Neural crest cell (in vitro differentiated cells): Measurements from ENCODE around the gene STAU1. TPM values are rescaled to one million over a fixed set of nuclear protein-coding genes. Genes with fewer than 3 reads are reported as not detected.
A peak's percentile ranks its signal among the peaks of the same experiment; 100 is the strongest.
"Not testable (repeated sequence)": the region's sequence is repeated elsewhere in the genome, so short reads cannot be mapped to it uniquely, and the experiment has no call there.

ENCODE experiments used
- DNase-seq: peaks from one replicate; pipeline ENCODE4 v3.0.0; 2021; ENCODE audit warnings: low read depth, mixed read lengths, low spot score
- H3K27ac Mint-ChIP-seq: one replicate; pipeline ENCODE4 v1.8.0; 2021; ENCODE audit warnings: mild to moderate bottlenecking, mixed read lengths; ENCODE audit not compliant: unreplicated experiment
- H3K27me3 Mint-ChIP-seq: 2 replicates; pipeline ENCODE4 v1.8.0; 2021; ENCODE audit warnings: low read depth, mild to moderate bottlenecking, mixed read lengths
- H3K36me3 Mint-ChIP-seq: 2 replicates; pipeline ENCODE4 v1.8.0; 2021; ENCODE audit warnings: low read depth, mild to moderate bottlenecking, mixed read lengths
- H3K4me1 Mint-ChIP-seq: 2 replicates; pipeline ENCODE4 v1.8.0; 2021; ENCODE audit warnings: mixed read lengths
- H3K4me3 Mint-ChIP-seq: one replicate; pipeline ENCODE4 v1.8.0; 2021; ENCODE audit warnings: mild to moderate bottlenecking, mixed read lengths
- H3K9me3 Mint-ChIP-seq: 2 replicates; pipeline ENCODE4 v1.8.0; 2021; ENCODE audit warnings: mixed read lengths
- total RNA-seq: library from RNA; stranded (reverse); gene quantifications from 2 replicates; pipeline ENCODE4 v1.2.1, GENCODE V29; 2021
- TF ChIP-seq, protein P1 (sequence below): fragments of 200-600 bp; sonication (generic); conservative IDR thresholded peaks from 2 replicates; pipeline ENCODE4 v1.5.0; 2021; ENCODE audit warnings: antibody characterized with exemption, mild to moderate bottlenecking

Gene STAU1
- total RNA-seq, 1 donor from 2014 or later, result 102 TPM

DNA sequence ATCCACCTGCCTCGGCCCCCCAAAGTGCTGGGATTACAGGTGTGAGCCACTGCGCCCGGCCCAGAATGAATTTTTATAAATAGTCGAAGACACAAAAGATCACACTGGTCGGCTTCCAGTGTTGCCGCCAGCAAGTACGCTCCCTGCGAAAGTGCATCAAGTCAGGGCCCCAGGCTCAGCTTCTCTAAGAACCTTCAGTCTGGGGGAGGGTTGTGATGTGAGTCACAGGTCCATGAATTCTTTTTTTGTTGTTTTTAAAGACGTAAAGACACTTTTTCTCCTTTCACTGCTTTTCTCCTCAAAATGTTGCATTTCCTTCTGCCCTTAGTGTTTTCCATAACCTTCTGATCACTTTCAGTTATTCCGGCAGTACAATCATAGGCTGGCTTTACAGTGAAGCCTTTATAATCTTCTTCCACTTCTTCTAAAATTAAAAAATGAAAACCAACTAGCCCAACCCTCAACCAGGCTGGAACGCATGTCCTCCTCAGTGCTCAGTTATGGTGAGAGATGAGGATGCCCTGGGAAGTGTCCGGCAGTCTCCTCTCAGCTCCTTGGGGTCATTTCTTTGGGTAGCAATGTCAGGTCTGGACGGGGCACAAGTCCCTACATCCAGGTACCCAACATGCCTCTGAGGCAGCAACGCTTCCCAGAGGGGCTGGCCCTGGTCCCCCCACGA is 75.4 kb downstream of the STAU1 start:
- peaks cover 4% of the 10 kb centered on the region for H3K27me3 Mint-ChIP-seq
- H3K36me3 Mint-ChIP-seq, result peaks cover 43% of the 10 kb centered on the region
- H3K27ac Mint-ChIP-seq, result no peak overlapping the region
- TF ChIP-seq, protein P1, sequence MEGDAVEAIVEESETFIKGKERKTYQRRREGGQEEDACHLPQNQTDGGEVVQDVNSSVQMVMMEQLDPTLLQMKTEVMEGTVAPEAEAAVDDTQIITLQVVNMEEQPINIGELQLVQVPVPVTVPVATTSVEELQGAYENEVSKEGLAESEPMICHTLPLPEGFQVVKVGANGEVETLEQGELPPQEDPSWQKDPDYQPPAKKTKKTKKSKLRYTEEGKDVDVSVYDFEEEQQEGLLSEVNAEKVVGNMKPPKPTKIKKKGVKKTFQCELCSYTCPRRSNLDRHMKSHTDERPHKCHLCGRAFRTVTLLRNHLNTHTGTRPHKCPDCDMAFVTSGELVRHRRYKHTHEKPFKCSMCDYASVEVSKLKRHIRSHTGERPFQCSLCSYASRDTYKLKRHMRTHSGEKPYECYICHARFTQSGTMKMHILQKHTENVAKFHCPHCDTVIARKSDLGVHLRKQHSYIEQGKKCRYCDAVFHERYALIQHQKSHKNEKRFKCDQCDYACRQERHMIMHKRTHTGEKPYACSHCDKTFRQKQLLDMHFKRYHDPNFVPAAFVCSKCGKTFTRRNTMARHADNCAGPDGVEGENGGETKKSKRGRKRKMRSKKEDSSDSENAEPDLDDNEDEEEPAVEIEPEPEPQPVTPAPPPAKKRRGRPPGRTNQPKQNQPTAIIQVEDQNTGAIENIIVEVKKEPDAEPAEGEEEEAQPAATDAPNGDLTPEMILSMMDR, result no peak
- no peak for DNase-seq
- H3K4me3 Mint-ChIP-seq, result peak overlapping the region; percentile 0
- H3K4me1 Mint-ChIP-seq, result no peaks in the 10 kb centered on the region
- peaks cover 3% of the 10 kb centered on the region for H3K9me3 Mint-ChIP-seq

DNA sequence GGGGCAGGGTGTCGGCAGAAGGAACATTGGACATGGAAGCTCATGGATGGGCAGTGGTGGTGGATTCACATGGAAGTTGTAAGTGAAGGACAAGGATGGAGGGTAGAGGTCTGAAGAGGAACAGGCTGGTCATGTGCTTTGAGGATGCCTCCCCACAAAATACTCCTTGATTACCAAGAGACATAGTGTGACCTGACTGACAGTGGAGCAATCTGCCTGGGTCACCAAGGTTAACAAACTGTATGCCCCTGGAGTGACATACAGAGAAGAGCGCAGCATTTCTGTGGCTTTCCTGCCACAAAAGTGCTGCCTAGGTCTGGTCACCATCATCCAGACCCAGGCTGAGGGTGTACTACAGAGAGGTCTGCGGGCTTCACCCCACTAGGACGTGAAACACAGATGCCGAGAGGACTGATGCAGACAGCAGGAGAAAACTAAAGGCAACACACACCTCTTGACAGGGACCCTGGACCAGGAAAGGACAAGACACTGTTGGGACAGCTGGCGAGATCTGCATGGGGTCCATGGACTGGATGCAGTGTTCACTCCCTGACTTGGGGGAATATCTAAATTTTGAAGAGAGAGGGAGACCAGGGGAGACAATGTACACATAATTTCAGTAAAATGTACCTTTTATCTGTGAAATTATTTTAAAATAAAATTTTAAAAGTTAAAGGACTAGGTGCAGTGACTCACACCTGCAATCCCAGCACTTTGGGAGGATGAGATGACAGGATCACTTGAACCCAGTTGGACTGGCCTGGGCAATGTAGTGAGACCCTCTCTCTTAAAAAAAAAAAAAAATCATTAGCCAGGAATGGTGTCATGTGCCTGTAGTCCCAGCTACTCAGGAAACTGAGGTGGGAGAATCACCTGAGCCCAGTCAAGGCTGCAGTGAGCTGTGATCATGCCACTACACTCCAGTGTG is 77.1 kb downstream of the STAU1 start:
- Mint-ChIP-seq H3K27me3 (peaks cover 4% of the 10 kb centered on the region), H3K27ac (no peak overlapping the region), H3K4me3 (peak overlapping the region; percentile 44), H3K36me3 (peaks cover 35% of the 10 kb centered on the region), H3K4me1 (no peaks in the 10 kb centered on the region), H3K9me3 (peaks cover 3% of the 10 kb centered on the region)
- TF ChIP-seq, protein P1, result no peak
- no peak for DNase-seq

DNA sequence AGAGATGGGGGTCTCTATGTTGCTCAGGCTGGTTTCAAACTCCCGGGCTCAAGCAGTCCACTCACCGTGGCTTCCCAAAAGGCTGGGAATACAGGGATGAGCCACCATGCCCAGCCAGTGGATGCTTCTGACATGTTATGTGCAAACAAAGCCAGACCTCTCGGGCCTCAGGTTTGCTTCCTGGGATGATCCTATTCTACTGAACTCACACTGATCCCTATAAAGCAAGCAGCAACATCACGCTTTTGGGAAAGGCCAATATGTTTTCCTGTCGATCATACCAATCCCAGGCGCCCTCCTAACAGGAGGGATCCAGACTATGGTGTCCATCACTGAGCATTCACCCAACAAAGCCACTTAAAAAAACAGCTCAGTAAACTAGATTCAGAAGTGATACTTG is 81.8 kb downstream of the STAU1 start:
- Mint-ChIP-seq H3K36me3 (peaks cover 38% of the 10 kb centered on the region), H3K4me1 (no peaks in the 10 kb centered on the region), H3K27ac (no peak overlapping the region), H3K27me3 (peaks cover 4% of the 10 kb centered on the region), H3K9me3 (peaks cover 3% of the 10 kb centered on the region), H3K4me3 (no peak overlapping the region)
- no peak for DNase-seq
- TF ChIP-seq, protein P1, result no peak

DNA sequence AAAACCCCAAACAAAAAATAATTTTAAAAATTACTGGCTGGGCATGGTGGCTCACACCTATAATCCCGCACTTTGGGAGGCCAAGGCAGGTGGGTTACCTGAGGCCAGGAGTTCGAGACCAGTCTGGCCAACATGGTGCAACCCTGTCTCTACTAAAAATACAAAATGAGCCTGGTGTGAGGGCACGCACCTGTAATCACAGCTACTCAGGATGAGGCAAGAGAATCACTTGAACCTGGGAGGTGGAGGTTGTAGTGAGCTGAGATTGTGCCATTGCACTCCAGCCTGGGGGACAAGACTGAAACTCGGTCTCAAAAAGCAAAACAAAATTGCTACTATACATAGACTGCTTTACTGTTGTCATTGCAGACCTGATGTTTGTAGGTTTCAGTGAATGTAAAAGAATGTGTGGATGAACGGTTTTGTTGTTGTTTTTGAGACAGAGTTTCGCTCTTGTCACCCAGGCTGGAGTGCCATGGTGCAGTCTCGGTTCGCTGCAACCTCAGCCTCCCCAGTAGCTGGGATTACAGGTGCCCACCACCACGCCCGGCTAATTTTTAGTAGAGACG is 83.1 kb downstream of the STAU1 start:
- peaks cover 32% of the 10 kb centered on the region for H3K36me3 Mint-ChIP-seq
- not testable (repeated sequence) for H3K27ac Mint-ChIP-seq, H3K4me1 Mint-ChIP-seq, H3K27me3 Mint-ChIP-seq, H3K9me3 Mint-ChIP-seq, DNase-seq, H3K4me3 Mint-ChIP-seq

DNA sequence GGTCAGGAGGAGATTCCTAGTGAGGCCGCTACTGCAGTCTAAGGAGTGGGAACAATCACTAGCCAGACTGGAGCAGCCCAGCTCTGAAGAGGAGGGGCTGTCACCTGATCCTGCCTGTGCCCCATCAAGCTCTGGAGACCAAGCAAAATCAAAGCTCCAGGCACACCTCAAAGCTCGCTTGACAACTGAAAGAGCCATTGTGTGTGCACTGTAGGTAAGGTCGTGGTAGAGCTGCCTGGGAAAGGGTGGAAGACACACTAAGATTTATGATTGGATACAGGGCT is 83.8 kb downstream of the STAU1 start:
- Mint-ChIP-seq H3K27me3 (no peaks in the 10 kb centered on the region), H3K27ac (no peak overlapping the region), H3K4me1 (no peaks in the 10 kb centered on the region), H3K9me3 (peaks cover 3% of the 10 kb centered on the region), H3K4me3 (no peak overlapping the region), H3K36me3 (peaks cover 29% of the 10 kb centered on the region)
- TF ChIP-seq, protein P1, result no peak
- no peak for DNase-seq
